Motor neuron (in vitro differentiated cells): ENCODE data around the gene WASF2. TPM values are rescaled to one million over a fixed set of nuclear protein-coding genes. Genes with fewer than 3 reads are reported as not detected.
A peak's percentile ranks its signal among the peaks of the same experiment; 100 is the strongest.
"Not testable (repeated sequence)": the region's sequence is repeated elsewhere in the genome, so short reads cannot be mapped to it uniquely, and the experiment has no call there.

Experiments used
- ATAC-seq, 8 experiments: fragments of 200-7000 bp; cut with Tn5 transposase; replicated peaks in 6 of 8; 2 replicates each; pipeline ENCODE4 v1.8.0; 2021; ENCODE audit warnings: mild to moderate bottlenecking in 8 of 8, moderate library complexity in 8 of 8
- H3K27ac ChIP-seq, 2 donors: fragments of 250-450 bp; sonication (Bioruptor Pico); 2 replicates each; pipeline ENCODE4 v1.9.0; 2021; ENCODE audit warnings: antibody characterized with exemption in 2 of 2, mild to moderate bottlenecking in 2 of 2, moderate library complexity in 1 of 2
- H3K4me1 ChIP-seq, 2 donors: fragments of 250-450 bp; sonication (Bioruptor Pico); replicated peaks in 1 of 2; 2 replicates each; pipeline ENCODE4 v1.6.1; 2021; ENCODE audit warnings: antibody characterized with exemption in 2 of 2, mild to moderate bottlenecking in 2 of 2, moderate library complexity in 1 of 2
- H3K4me3 ChIP-seq, 5 donors: fragments of 250-450 bp; sonication (Bioruptor Pico); 2 replicates each; pipeline ENCODE4 v1.9.0; 2021; ENCODE audit warnings: antibody characterized with exemption in 5 of 5, mild to moderate bottlenecking in 5 of 5, moderate library complexity in 4 of 5
- WGBS, 10 experiments: fragments of 450-650 bp; shearing (Covaris generic); methylation state at CpG; one replicate each; pipeline ENCODE4 v1.0.0; 2022; 5-methylcytosine and 5-hydroxymethylcytosine counted together
- in situ Hi-C, 9 experiments: fragments of 400-800 bp; cut with MboI; loops; one replicate each; pipeline ENCODE4 v1.15.0; 2021; ENCODE audit warnings: low sequenced_read_pairs in 9 of 9, low pct_unique_long_range_greater_than_20kb in 2 of 9; ENCODE audit not compliant: unreplicated experiment in 9 of 9
- total RNA-seq, 8 experiments: library from RNA; unstranded; fragments of 300-600 nt; gene quantifications; 2 replicates each; pipeline versions ENCODE4 v1.2.3 to v1.2.4, GENCODE V29; 2022

Gene WASF2, protein sequence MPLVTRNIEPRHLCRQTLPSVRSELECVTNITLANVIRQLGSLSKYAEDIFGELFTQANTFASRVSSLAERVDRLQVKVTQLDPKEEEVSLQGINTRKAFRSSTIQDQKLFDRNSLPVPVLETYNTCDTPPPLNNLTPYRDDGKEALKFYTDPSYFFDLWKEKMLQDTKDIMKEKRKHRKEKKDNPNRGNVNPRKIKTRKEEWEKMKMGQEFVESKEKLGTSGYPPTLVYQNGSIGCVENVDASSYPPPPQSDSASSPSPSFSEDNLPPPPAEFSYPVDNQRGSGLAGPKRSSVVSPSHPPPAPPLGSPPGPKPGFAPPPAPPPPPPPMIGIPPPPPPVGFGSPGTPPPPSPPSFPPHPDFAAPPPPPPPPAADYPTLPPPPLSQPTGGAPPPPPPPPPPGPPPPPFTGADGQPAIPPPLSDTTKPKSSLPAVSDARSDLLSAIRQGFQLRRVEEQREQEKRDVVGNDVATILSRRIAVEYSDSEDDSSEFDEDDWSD
- 10 to 100 TPM; 11.8 to 38.3 (median 22.4) TPM for total RNA-seq

DNA sequence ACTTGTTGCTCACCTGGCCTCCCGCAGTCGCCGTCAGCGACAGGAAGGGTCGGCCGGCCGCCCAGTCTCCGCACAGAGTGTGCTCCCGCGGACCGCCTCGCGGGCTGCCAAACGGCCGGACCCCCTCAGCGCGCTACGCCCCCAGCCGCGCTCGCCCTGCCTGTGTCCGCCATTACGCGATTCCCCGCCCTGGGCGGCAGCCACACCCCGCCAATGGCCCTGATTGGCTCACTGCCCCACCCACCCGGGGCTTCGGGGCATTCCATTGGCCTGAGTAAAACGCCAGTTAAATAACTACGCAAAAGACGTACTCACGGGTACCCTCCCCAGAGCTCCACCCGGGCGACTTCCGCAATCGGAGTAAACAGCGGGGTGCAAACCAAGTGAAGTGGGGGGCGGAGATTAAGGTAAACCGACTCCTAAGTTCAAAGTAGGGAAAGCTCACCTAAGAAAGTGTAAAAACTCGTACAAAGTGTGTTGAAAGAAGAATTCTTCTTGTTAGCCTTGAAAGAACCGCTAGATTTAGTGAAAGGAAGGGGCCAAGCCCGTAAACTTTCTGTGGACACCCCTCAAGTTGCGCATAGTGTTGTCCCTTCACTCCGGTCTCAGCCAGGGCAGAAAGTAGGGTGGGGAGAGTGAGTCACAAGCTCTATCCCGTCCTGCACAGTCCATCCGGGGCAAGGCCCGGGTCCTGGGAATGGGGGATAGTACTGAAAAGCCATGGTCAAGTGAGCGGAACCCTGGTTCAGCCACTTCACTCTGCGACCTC lies at the start of gene WASF2:
TSS of gene WASF2 (minus strand) at position 195 of the 769 bp plus-strand sequence. CDS start 61,277 bp downstream, outside the sequence.
- peak; percentile 87 to 98 (median 95) for ATAC-seq

DNA sequence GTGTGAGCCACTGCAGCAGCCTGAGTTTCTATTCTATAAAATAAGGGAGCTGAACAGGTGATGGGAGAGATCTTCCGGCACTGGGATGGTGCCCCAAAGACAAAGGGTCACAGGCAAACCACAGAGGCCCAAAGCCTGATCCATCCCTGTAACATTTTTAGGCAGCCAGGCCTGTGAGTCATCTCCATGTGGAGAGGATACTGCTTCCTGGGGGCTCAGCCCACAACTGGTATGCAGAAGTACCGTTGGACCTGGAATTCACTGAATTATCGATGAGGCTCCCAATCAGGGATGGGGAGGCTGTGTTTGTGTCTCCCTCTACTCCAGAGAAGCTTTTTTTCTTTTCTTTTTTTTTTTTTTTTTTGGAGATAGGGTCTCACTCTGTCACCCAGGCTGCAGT lies 48.8 kb upstream of the WASF2 start:
- Histone ChIP-seq H3K27ac (no peak overlapping the region), H3K4me1 (peaks cover 38 to 49% of the 10 kb centered on the region in 2 donors)
- WGBS, 10 experiments: 20 to 100% (median 63%) methylated on average over 1 to 3 of the region's 3 CpGs; no CpG with 5 or more reads in 3 of the 10 experiments

More for the DNA sequence above, at the start of gene WASF2:
- in situ Hi-C loops: no loop called here
- Histone ChIP-seq H3K27ac (peak within 1 kb of the TSS; percentile 67 to 96), H3K4me1 (peaks cover 12 to 15% of the 10 kb centered on the region in 2 donors), H3K4me3 (peak within 1 kb of the TSS; percentile 63 to 93 (median 84))
- WGBS, 10 experiments: 0 to 12% (median 3%) methylated on average over 2 to 23 of the region's 50 CpGs

DNA sequence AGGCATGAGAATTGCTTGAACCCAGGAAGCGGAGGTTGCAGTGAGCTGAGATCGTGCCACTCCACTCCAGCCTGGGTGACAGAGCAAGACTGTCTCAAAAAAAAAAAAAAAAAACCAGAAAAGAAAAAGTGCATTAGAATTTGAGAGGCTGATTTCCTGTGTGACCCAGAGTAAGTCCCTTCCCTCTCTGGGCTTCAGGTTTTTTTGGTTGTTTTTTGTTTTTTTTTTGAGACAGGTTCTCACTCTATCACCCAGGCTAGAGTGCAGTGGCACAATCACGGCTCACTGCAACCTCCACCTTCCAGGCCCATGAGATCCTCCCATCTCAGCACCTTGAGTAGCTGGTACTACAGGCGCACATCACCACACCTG lies 48.3 kb upstream of the WASF2 start:
- WGBS, 10 experiments: 84 to 100% (median 97%) methylated on average over 1 to 4 of the region's 4 CpGs; no CpG with 5 or more reads in 2 of the 10 experiments
- in situ Hi-C loops, ATAC-seq, H3K27ac ChIP-seq, H3K4me3 ChIP-seq: not testable (repeated sequence)
- H3K4me1 ChIP-seq: peaks cover 37 to 46% of the 10 kb centered on the region in 2 donors

More for the DNA sequence above, 48.8 kb upstream of the WASF2 start:
- in situ Hi-C loops: no loop called here
- ATAC-seq: peak in 2 of 8 experiments; percentile 7 to 10
- H3K4me3 ChIP-seq: no peak overlapping the region

DNA sequence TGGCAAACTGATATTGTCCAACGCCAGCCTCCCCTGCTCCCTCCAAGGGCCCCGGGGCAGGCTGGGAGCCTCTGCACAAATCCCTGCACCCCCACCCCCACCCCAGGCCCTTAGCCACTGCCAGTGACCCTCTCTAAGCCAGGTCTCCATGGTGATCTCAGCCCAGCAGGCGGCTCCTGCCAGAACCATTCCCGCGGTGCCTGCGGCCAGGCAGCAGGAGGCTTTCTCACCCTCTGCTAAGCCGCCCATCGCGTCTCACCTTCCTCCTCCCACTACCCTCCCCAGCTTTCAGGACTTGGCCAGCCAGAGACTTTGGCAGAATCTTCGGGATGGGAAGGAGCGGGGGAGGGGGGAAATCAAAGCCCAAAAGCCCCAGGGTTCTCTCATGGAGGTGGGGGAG lies 46.8 kb upstream of the WASF2 start:
- peaks cover 23 to 32% of the 10 kb centered on the region in 2 donors for H3K4me1 ChIP-seq
- in situ Hi-C loops: no loop called here
- 0 to 5% (median 0%) methylated on average over 1 to 4 of the region's 11 CpGs; no CpG with 5 or more reads in 6 of the 10 experiments for WGBS, 10 experiments

DNA sequence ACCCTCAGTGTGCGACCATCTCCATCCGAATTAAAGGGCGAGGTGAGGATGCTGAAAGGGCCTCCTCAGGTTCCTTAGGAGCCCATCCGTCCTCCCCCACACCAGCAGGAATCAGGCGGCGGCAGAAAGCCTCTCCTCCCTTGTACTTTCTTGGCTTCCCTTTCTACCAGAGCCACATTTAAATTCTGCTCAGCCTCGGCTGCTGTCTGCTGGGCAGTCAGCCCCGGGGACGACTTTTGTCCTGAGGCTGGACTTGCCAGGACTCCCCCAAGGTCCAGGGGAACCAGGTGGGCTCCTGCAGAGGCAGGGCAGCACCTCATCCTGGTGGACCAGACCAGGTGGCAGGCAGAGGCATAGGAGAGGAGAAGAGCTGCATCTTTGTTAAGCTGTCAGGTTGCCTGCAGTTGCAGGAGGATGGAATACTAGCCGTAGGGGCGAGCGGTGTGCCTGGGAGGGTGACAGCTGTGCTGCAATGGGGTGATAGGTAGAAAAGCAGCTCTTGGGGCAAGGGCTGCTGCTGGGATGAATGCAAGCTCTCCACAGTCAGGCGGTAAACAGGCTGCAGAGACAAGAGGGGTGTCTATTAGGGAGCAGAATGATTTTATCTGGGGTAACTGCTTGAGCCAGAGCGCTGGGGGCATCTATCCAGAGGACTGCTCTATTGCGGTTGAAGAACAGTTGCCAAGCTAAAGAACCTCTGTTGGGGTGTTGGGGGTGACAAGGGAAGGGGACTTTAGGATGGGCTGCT lies 46.2 kb upstream of the WASF2 start:
- peak overlapping the region; percentile 51 to 77 for H3K27ac ChIP-seq
- peak in 5 of 8 experiments; percentile 21 to 48 (median 42) for ATAC-seq
- 34 to 87% (median 53%) methylated on average over 1 to 7 of the region's 15 CpGs; no CpG with 5 or more reads in 3 of the 10 experiments for WGBS, 10 experiments
- in situ Hi-C loops: no loop called here
- H3K4me3 ChIP-seq: no peak overlapping the region
- peaks cover 23 to 32% of the 10 kb centered on the region in 2 donors for H3K4me1 ChIP-seq

More for the DNA sequence above, 46.8 kb upstream of the WASF2 start:
- no peak overlapping the region for H3K4me3 ChIP-seq
- peak overlapping the region; percentile 51 to 77 for H3K27ac ChIP-seq
- ATAC-seq: peak; percentile 58 to 96 (median 93)

DNA sequence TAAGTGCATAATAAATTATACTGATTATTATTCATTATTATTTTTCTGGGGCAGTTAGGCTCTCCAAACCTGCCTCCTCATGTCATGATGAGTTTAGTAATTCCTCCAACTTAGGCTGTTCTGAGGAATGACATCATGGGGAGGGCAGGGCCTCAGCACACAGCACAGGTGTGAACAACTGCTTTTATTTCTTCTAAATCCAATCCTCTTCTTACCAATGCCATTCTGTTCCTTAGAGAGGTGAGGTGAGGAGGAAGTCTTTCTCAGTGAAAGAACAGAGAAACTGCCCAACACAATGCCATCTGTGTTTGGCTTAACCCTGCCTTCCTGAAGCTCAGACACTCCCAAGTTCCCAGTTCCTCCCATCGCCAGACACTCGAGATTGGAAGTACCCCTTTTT lies 45.4 kb upstream of the WASF2 start:
- in situ Hi-C loops: no loop called here
- Histone ChIP-seq H3K27ac (no peak overlapping the region), H3K4me1 (peaks cover 23 to 29% of the 10 kb centered on the region in 2 donors), H3K4me3 (no peak overlapping the region)
- 20 to 94% (median 58%) methylated on average over 2 of the region's 2 CpGs; no CpG with 5 or more reads in 6 of the 10 experiments for WGBS, 10 experiments
- ATAC-seq: no peak

DNA sequence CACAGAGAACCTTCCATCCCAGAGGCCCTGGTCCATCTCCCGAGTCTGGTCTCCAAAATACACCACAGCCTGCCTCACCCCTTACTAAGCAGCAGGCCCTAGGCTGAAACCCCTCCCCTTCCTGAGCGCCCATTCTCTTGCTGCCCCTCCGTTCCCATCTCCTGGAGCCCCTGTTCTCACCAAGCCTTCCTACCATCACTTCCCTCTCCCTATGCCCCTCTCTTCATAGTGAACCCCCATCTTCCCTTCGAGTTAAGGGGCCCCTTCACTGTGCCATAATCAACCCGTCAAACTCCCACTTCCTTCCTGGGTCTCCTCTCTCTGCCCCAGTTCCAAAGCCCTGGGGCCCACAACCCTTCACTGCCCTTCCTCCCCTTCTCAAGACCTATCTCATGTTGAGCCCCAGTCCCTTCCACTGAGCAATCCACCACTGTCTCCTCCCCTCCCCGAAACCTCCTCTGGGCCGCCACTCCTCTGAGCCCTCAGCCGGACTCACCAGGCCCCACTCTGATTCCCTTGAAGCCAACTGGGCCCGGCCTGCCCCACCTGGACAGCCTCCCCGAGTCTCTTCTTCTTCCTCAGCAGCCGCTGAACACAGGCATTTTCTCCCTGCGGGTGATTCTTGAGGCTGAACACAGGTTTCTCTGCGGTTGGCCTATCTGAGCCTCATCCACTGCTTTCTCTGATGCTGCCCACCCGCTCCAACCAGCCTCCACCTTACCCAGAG lies 42.2 kb upstream of the WASF2 start:
- Histone ChIP-seq H3K27ac (no peak overlapping the region), H3K4me1 (peaks cover 41 to 42% of the 10 kb centered on the region in 2 donors), H3K4me3 (no peak overlapping the region)
- in situ Hi-C loops: no loop called here
- no peak for ATAC-seq
- 60 to 100% (median 89%) methylated on average over 1 to 9 of the region's 14 CpGs; no CpG with 5 or more reads in 2 of the 10 experiments for WGBS, 10 experiments

DNA sequence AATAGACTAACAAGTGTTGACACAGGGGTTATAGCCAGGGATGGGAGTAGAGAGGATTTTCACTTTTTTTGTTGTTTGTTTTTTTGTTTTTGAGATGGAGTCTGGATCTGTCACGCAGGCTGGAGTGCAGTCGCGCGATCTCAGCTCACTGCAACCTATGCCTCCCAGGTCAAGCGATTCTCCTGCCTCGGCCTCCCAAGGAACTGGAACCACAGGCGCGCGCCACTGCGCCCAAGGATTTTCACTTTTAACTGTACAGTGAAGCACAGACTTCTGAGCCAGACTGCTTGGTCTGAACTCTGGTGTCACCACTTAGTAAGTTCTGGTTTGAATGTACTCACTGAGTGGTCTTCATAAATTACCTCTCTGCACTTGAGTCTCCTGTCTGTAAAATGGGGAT lies 40.2 kb upstream of the WASF2 start:
- in situ Hi-C loops: no loop called here
- ATAC-seq: no peak

DNA sequence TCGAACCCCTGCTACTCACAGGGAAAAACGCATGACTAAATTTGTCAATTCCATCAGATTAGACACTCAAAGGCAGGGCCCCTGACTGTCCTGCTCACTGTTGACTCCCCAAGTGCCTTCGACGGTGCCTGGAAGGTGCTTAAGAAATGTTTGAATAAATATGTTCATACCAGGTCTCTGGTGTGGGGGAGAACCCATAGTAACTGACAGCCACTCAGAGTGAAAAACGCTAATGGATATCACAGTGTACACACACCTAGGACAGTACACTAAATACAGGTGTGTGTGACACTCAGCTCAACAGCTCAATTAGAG lies 39.7 kb upstream of the WASF2 start:
- in situ Hi-C loops: no loop called here
- 79 to 100% (median 86%) methylated on average over 1 to 5 of the region's 5 CpGs; no CpG with 5 or more reads in 4 of the 10 experiments for WGBS, 10 experiments
- ATAC-seq: no peak
- Histone ChIP-seq H3K4me1 (peaks cover 48 to 49% of the 10 kb centered on the region in 2 donors), H3K27ac (peak overlapping the region in 1 of 2 donors; percentile 85), H3K4me3 (no peak overlapping the region)

More for the DNA sequence above, 40.2 kb upstream of the WASF2 start:
- WGBS, 10 experiments: 88 to 100% (median 97%) methylated on average over 1 to 10 of the region's 10 CpGs; no CpG with 5 or more reads in 2 of the 10 experiments
- H3K4me1 ChIP-seq: peaks cover 43 to 44% of the 10 kb centered on the region in 2 donors
- no peak overlapping the region for H3K4me3 ChIP-seq
- H3K27ac ChIP-seq: no peak overlapping the region

DNA sequence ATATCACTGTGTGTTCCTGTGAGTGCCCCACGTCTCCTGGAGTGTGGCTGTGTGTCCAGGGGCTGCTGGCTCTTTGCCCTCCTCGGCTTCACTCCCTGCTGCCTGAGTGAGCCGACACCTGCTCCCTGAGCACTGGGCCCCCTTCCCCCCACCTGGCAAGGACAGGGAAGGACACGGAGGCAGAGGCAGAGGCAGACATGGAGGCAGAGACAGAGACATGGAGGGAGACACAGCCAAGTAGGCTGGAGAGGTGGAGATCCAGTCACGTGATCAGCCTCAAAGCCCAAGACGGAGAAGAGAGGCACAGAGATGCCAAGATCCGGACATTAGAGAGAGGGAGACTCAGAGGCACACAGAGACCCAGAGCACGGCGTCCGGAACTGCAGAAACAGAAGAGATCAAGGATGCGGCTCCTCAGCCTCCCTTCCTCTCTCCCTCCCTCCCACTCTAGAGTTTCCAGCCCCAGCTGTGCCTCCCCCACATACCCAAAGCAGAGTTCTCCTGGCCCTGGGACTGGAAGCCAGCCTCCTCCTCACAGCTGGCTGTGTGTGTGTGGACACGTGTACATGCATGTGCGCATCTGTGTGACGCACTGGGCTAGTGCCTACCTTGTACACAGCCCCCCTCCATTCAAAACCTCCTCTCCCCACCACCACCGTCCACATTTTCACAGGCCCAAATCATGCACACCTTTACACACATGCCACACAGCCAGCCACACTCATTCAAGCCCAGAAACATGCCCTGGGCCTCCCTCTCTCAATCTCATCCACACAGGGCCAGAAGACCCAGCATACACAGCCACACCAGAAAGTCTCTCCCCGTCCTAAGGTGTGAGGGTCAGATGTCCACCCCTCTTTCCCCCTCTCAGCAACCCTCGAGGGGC lies 39.1 kb upstream of the WASF2 start:
- Histone ChIP-seq H3K27ac (peak overlapping the region; percentile 35 to 85), H3K4me1 (peaks cover 54 to 55% of the 10 kb centered on the region in 2 donors), H3K4me3 (no peak overlapping the region)
- ATAC-seq: peak; percentile 1 to 45 (median 10)
- in situ Hi-C loops: no loop called here
- 6 to 45% (median 25%) methylated on average over 3 to 11 of the region's 17 CpGs; no CpG with 5 or more reads in 6 of the 10 experiments for WGBS, 10 experiments
